GM19455 (cell line): ENCODE measurements around the gene RAE1.
"Not testable (repeated sequence)": the region's sequence is repeated elsewhere in the genome, so short reads cannot be mapped to it uniquely, and the experiment has no call there.

ENCODE experiments used
- ATAC-seq: cut with Tn5 transposase; IDR thresholded peaks from one replicate; pipeline ENCODE4 v1.9.1; 2021; ENCODE audit not compliant: unreplicated experiment

The RAE1 gene

DNA sequence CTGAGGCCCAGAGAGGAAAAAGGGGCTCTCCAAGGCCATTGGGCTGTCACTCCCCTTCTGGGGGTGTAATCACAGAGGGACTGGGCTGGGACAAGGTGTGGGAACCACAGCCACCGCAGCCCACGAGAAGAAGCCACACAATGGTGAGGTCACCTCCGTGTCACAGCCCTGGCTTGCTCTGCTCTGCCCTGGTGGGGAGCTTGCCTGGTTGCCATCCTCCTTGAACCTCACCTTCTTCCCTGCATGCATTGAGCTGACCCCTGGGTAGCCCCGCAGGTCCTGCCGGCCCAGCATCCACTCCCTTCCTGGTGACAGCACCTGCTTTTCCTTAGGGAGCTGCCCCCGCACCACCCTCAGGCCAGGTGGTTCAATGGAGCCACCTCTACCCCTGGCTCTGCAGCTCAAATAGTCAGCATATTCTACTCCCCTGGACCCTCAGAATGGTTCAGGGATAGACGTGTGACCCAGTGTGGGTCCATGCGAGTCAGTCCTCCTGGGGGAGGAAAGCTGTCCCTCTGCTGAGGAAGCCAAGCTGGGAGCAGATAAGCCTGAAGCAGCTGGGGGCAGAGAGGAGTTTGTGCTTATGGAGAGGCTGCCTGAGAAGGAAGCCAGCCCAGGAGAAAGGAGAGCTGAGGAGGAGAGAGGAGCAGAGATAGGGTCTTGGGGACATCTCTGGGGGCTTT is 61.4 kb downstream of the RAE1 start:
- ATAC-seq, result no peak

DNA sequence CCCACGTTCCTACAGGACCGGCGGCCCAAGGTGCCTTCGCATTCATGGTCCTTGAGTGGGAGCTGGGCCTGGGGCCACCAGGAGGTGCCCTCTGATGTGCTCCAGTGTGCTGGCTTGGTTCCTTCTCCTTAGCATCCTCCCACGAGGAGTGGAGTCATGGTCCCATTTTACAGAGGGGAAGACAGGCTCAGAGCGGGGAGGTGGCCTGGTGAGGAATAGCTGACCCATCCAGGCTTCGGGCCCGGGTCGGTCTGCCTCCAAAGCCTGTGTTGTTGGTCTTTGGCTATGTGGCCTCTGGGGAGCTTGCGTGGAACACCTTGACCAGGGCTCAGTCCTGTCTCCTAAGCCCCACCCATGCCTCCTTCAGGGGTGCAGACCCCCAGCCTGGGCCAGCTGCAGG is 62.9 kb downstream of the RAE1 start:
- ATAC-seq, result no peak

DNA sequence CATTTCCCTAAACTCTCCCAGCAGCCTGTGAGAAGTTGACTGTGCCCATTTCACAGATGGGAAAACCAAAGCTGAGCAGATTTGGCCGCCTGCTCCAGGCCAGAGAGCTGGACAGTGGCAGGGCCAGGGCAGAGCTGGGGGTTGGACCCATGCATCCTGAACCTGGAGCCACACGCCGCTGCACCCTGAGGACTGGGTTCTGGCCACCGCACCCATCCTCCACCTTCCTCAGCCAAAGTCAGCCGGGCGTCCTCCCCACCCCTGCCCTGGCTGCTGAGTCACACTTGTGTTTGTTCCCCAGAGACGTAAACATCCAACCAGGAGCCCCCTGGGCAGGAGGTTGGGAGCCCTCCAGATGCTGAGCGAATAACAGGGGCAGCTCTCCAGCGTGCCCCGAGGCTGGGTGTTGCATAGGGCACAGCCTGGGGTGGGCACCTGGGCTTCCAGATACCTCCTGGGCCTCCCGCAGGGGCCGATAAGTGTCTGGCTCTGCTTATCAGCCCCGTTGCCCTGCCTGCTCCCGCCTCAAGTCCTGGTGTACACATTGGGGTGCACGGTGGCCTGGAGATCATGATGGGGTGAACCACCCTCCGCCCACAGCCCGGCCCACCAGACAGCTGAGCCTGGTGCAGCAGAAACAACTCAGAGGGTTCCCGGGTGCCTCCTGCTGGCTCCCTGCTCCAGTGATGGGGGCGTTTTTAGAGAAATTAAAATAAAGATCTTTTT is 64.0 kb downstream of the RAE1 start:
- no peak for ATAC-seq

DNA sequence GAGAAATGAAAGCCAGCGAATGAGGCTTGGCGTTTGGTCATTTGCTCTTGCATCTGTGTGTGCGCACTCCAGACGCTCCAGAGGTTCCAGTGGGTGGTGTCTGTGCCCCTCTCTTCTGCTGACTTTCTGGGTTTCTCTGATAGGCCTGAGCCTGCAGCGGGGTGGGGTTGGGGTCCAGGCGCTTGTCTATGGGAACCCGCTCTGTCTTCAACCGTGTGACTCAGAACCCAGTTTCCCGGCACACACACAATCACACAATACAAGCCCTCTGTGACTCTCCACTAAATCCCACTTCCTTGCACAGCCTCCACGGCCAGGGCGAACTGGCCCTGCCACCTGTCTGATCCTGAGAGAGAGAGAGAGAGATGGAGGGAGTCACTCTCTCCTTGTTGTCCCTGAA is 64.7 kb downstream of the RAE1 start:
- no peak for ATAC-seq

DNA sequence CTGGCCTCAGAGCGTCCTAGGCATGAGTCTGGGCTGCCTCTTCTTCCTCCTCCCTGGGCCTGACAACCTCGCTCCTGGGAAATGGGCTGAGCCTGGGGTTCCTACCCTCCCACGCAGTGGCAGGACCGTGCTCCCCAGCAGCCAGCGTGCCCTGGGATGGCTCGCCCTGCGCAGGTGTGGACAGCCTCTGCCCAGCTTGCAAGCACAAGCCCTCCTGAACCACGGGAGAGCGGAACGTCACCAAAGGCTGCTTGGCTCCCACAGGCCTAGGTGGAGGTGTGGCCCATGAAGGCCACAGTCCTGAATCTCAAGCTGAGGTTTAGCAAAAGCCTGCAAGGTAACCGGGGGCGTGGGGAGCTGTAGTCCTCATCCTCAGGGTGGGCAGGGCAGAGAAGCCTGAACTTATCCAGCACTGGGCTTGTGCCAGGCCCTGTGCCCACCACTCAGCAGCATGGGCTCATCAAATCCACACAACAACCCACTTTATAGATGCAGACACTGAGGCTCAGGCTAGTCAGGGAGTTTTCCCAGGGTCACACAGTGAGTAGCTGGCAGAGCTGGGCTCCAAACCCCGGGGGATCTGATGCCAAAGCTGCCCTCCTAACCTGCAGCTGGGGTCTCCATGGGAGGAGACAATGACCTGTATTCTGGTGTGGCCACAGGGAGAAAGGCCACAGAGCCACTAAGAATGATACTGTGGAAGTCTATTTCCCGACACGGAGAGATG is 65.4 kb downstream of the RAE1 start:
- ATAC-seq, result no peak

DNA sequence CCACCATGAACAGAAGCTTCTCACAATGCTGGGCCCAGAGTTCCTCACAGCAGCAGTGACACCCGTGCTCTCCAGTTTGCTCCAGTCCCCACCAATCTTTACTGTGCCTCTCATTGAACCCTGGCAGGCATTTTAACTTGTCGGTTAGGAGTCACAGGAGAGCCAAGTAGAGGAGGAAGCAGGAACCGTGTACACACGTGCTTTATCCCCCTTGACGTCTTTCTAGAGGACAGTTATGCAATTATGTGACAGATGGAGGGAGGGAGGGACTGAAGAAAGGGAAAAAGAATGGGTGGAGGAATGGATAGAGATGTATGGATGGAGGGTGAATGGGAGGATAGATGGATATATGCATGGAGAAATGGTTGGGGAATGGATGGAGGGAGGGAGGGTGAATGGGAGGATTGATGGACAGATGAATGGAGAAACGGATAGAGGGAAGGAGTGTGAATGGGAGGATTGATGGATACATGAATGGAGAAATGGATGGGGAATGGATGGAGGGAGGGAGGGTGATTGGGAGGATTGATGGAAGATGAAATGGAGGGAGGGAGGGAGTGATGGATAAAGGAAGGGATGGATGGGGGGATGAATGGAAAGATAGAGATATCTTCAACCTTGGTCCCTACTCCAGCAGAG is 66.1 kb downstream of the RAE1 start:
- no peak for ATAC-seq

GRCh38 chr20:57417830-57418780 is 67.0 kb downstream of the RAE1 start:
- no peak for ATAC-seq

DNA sequence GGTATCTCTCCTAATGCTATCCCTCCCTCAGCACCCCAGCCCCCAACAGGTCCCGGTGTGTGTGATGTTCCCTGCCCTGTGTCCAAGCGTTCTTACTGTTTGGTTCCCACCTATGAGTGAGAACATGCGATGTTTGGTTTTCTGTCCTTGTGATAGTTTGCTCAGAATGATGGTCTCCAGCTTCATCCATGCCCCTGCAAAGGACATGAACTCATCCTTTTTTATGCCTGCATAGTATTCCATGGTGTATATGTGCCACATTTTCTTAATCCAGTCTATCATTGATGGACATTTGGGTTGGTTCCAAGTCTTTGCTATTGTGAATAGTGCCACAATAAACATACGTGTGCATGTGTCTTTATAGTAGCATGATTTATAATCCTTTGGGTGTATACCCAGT is 68.4 kb downstream of the RAE1 start:
- not testable (repeated sequence) for ATAC-seq

DNA sequence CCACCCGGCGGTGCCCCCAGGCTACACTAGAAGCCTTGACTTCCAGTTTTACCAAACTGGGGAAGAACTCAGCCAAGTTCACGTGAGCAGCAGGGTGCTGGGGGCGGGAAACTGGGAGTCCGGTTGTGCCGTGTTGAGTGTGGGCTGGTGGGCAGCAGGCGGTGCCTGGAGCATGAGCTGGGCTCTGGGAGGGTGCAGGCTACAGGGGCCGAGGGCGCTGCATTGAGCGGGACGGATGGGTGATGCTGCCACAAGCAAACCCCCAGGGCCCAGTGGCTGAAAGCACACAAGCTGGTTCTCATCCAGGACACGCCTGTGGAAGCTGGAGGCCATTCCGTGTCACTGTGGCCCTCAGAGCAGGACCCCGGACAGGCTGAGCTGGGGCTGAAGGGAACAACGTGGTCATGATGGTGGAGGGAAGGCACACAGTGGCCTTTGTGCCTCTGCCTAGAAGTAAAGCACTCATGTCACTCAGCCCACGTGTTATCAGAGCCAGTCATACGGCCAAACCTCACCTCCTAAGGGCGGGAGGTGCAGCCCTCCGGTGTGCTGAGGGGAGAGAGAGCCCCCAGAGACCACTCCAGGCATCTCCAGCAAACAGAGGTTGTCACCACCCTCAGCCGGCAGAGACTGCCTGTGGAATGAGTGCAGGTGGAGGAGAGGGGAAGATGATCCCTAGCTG is 69.7 kb downstream of the RAE1 start:
- no peak for ATAC-seq

DNA sequence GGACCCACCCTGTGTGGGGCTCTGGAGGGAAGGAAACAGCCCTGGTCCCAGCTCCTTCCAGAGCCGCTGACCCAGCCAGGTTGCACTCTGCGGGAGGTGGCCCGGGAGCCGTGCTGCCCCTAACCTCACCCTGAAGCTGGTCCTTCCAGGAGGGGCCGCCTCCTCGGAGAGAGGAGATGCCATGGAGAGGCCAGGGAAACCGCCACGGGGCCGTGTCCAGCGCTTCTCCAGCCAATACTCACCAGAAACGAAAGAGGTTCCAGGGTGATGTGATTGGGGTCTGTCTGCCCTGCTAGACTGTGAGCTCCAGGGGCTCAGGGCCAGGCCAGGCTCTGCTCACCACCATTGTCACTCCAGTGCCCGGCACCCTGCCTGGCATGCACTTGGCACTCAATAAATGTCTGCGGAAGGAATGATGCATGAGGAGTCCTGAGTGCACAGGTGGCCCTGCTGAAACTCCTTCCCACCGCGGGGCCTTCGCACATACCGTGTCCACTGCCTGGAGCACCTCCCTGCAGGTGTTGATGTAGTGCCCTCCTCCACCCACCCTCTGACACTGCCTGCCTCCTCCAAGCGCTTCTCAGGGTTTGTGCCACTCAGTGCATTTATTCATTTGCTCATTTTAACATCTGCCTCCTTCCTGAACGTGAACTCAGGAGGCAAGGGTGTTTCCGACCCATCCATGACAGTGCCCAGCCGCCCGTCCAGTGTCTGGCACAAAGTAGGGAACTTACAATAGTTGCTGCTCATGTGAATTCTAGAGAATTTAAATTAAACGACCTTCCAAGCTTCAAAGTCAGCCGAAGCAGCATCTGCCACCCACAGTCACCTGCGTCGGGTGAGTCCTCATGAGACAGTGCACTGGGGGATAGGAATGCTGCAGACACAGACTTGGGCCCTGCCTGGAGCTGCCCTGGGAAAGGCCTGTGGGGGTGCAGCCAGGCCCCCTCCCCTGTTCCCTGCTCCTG is 70.5 kb downstream of the RAE1 start:
- no peak for ATAC-seq

DNA sequence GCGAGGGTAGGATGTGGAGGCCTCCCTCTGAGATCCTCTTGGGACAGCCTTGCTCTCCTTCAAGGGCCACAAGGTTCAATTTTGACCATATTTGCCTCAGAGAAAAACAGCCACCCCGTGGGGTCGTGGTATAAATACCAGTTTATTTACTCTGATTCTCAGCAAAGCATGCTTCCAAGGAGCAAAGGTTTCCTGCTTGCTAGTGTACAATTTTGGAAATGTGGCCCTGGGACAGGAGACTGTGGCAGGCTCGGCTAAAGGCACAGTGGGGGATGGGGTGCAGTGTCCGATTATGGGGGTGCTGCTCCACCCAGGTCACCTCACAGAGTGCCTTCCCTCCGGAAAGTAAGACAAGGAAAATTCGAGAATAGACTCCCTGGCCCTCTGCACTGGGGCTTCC is 71.2 kb downstream of the RAE1 start:
- ATAC-seq, result no peak

GRCh38 chr20:57425150-57426013 is 74.3 kb downstream of the RAE1 start:
- no peak for ATAC-seq

- no peak for ATAC-seq
Observed at GRCh38 chr20:57426271-57426689, 75.2 kb downstream of the RAE1 start.

DNA sequence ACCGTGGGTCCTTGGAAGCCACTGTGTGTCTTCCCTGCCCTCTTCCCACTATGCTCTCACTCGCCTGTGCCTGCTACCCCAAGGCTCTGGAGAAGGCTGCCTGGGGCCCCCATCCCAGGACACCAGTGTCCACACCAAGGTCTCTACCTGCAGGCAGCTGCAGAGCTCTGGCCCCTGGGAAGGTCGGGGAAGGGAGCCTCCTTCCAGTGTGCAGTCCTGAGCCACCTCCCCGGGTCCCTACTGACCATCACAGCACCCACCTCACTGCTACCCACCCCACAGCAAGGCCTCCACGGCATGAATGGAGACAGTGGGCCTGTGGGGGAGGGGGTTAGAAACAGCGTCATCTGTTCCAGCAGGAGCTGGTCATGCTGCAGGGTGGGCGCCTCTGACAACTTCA is 75.8 kb downstream of the RAE1 start:
- no peak for ATAC-seq

- no peak for ATAC-seq
Observed at GRCh38 chr20:57428324-57429158, 77.5 kb downstream of the RAE1 start.
